HepG2 (cell line): ENCODE measurements around the gene PRMT7. TPM values are rescaled to one million over a fixed set of nuclear protein-coding genes. Genes with fewer than 3 reads are reported as not detected.

Source experiments
- ATAC-seq: fragments of 200-7000 bp; cut with Tn5 transposase; 3 replicates; pipeline ENCODE4 v1.9.1; 2020; ENCODE audit warnings: mild to moderate bottlenecking, moderate library complexity
- BruUV-seq: library from RNA; stranded (reverse); fragments of 400-500 nt; replicated peaks from 2 replicates; lab custom pipeline; 2021; lab: Mats Ljungman, UMichigan
- CTCF ChIA-PET: fragments of 300-600 bp; formaldehyde crosslinking; extraction: SDS; loops from one replicate; lab custom pipeline; 2021; ENCODE audit warnings: low total read pairs, inconsistent platforms, low intra/inter-chr PET ratio; lab: Yijun Ruan, JAX
- POLR2A ChIA-PET: fragments of 350-600 bp; sonication (Branson Sonifier 250); formaldehyde crosslinking; loops from one replicate; lab custom pipeline; 2020; ENCODE audit warnings: antibody characterized with exemption, inconsistent platforms; lab: Yijun Ruan, JAX
- DNase-seq: peaks from one replicate; pipeline ENCODE4 v3.0.0-alpha.2; 2015; ENCODE audit warnings: low spot score
- FAIRE-seq: peaks from 3 replicates; lab custom pipeline; 2011; peaks lifted over from hg19 to GRCh38; lab: Jason Lieb, UNC
- H2AFZ ChIP-seq: one replicate; pipeline ENCODE4 v1.6.1; 2011; ENCODE audit warnings: low read length, inconsistent platforms
- H3K27ac ChIP-seq: fragments of 300-600 bp; 3 replicates; pipeline ENCODE4 v1.8.0; 2011; ENCODE audit warnings: mixed run types, mild to moderate bottlenecking, mixed read lengths, low read length, inconsistent platforms; ENCODE audit not compliant: insufficient read depth; ENCODE audit errors: extremely low read length
- H3K27me3 ChIP-seq, 2 experiments: fragments of 200-600 bp in 1 of 2; 2 replicates in 1 of 2; 3 replicates in 1 of 2; pipeline versions ENCODE4 v1.6.0 to v1.8.0; 2011; ENCODE audit warnings: low read length in 2 of 2, mild to moderate bottlenecking in 2 of 2, moderate library complexity in 2 of 2, inconsistent platforms in 1 of 2; ENCODE audit not compliant: insufficient read depth in 2 of 2, control insufficient read depth in 1 of 2
- H3K36me3 ChIP-seq, 2 experiments: fragments of 200-600 bp in 1 of 2; replicated peaks in 1 of 2; 2 replicates in 1 of 2; 3 replicates in 1 of 2; pipeline versions ENCODE4 v1.5.1 to v1.8.0; 2011; ENCODE audit warnings: low read length in 2 of 2, inconsistent platforms in 1 of 2; ENCODE audit not compliant: insufficient read depth in 2 of 2, control insufficient read depth in 1 of 2
- H3K4me1 ChIP-seq: 2 replicates; pipeline ENCODE4 v1.5.1; 2012; ENCODE audit warnings: low read length, inconsistent platforms; ENCODE audit not compliant: insufficient read depth
- H3K4me2 ChIP-seq: 2 replicates; pipeline ENCODE4 v1.6.0; 2011; ENCODE audit warnings: low read depth, low read length, inconsistent platforms
- H3K4me3 ChIP-seq, 3 experiments: fragments of 200-600 bp in 1 of 3; sonication (generic), shearing (Covaris generic) in 1 of 3; replicated peaks in 1 of 3; 2 replicates each; pipeline ENCODE4 v1.5.1; 2011 to 2016; ENCODE audit warnings: low read length in 3 of 3, inconsistent platforms in 2 of 3, low read depth in 2 of 3, mild to moderate bottlenecking in 2 of 3, control low read depth in 1 of 3, mixed read lengths in 1 of 3; ENCODE audit not compliant: insufficient read depth in 1 of 3
- H3K79me2 ChIP-seq: one replicate; pipeline ENCODE4 v1.6.1; 2011; ENCODE audit warnings: low read length, inconsistent platforms; ENCODE audit not compliant: insufficient read depth
- H3K9ac ChIP-seq: 2 replicates; pipeline ENCODE4 v1.6.0; 2011; ENCODE audit warnings: mild to moderate bottlenecking, low read depth, low read length, inconsistent platforms; ENCODE audit not compliant: insufficient read depth
- H3K9me3 ChIP-seq: 2 replicates; pipeline ENCODE4 v1.5.1; 2012; ENCODE audit warnings: mild to moderate bottlenecking, low read length
- H4K20me1 ChIP-seq: 2 replicates; pipeline ENCODE4 v1.6.0; 2011; ENCODE audit warnings: inconsistent platforms, mild to moderate bottlenecking, low read length, moderate library complexity; ENCODE audit not compliant: insufficient read depth
- AGO1 ChIP-seq: fragments of 200-400 bp; formaldehyde crosslinking; IDR thresholded peaks from 2 replicates; pipeline ENCODE4 v1.6.1; 2017; ENCODE audit warnings: mild to moderate bottlenecking, low read depth, low read length, moderate library complexity; ENCODE audit not compliant: poor library complexity, severe bottlenecking
- HOXD1 ChIP-seq: sonication (generic); formaldehyde crosslinking; IDR thresholded peaks from 2 replicates; pipeline ENCODE4 v1.5.0; 2020; ENCODE audit warnings: missing genetic modification reagents
- KDM5A ChIP-seq: fragments of 200-600 bp; sonication (generic); IDR thresholded peaks from 2 replicates; pipeline ENCODE4 v1.7.0; 2018; ENCODE audit warnings: antibody characterized with exemption, mild to moderate bottlenecking, low read length, borderline replicate concordance
- NR2C2 ChIP-seq: sonication (generic); formaldehyde crosslinking; IDR thresholded peaks from 2 replicates; pipeline ENCODE4 v1.4.0; 2020; ENCODE audit warnings: missing genetic modification reagents, mild to moderate bottlenecking, moderate library complexity, borderline replicate concordance
- PITX1 ChIP-seq: sonication (generic); formaldehyde crosslinking; IDR thresholded peaks from 2 replicates; pipeline ENCODE4 v1.5.1; 2020; ENCODE audit warnings: mild to moderate bottlenecking, missing genetic modification reagents
- RELA ChIP-seq: sonication (generic); formaldehyde crosslinking; IDR thresholded peaks from 2 replicates; pipeline ENCODE4 v1.4.0; 2020; ENCODE audit warnings: missing genetic modification reagents
- RFXAP ChIP-seq: sonication (generic); formaldehyde crosslinking; IDR thresholded peaks from 2 replicates; pipeline ENCODE4 v1.4.0; 2020; ENCODE audit warnings: missing genetic modification reagents, borderline replicate concordance
- SIN3B ChIP-seq: fragments of 150-350 bp; IDR thresholded peaks from 2 replicates; pipeline ENCODE4 v1.6.1; 2014; ENCODE audit warnings: low read length
- ZFYVE20 ChIP-seq: sonication (generic); formaldehyde crosslinking; IDR thresholded peaks from 2 replicates; pipeline ENCODE4 v1.8.0; 2023; ENCODE audit warnings: low read depth, mild to moderate bottlenecking, moderate library complexity, missing genetic modification reagents, borderline replicate concordance
- ZNF138 ChIP-seq: sonication (generic); formaldehyde crosslinking; IDR thresholded peaks from 2 replicates; pipeline ENCODE4 v1.5.0; 2020; ENCODE audit warnings: mild to moderate bottlenecking, low read depth, missing genetic modification reagents
- ZNF747 ChIP-seq: sonication (generic); formaldehyde crosslinking; IDR thresholded peaks from 2 replicates; pipeline ENCODE4 v1.8.1; 2023; ENCODE audit warnings: missing genetic modification reagents, mild to moderate bottlenecking, borderline replicate concordance
- ZNF749 ChIP-seq: sonication (generic); formaldehyde crosslinking; IDR thresholded peaks from 2 replicates; pipeline ENCODE4 v1.8.0; 2022; ENCODE audit warnings: mild to moderate bottlenecking, missing genetic modification reagents, moderate library complexity, borderline replicate concordance
- ZNF775 ChIP-seq: sonication (generic); formaldehyde crosslinking; IDR thresholded peaks from 2 replicates; pipeline ENCODE4 v1.4.0; 2020; ENCODE audit warnings: missing genetic modification reagents, mild to moderate bottlenecking, moderate library complexity, borderline replicate concordance
- ZNF879 ChIP-seq: sonication (generic); formaldehyde crosslinking; IDR thresholded peaks from 2 replicates; pipeline ENCODE4 v1.8.1; 2023; ENCODE audit warnings: missing genetic modification reagents
- WGBS: methylation state at CpG from one replicate; pipeline ENCODE4 v1.1.6; 2017; ENCODE audit warnings: low lambda C conversion rate; 5-methylcytosine and 5-hydroxymethylcytosine counted together
- in situ Hi-C: cut with HindIII; loops from 2 replicates; pipeline ENCODE4 v1.10.0; 2017; ENCODE audit warnings: low pct_unique_long_range_greater_than_20kb; ENCODE audit not compliant: extremely low pct_ligation_motif_present
- intact Hi-C: fragments of 100-400 bp; cut with micrococcal nuclease; formaldehyde crosslinking; loops from one replicate; pipeline ENCODE4 v1.10.0; 2022; ENCODE audit not compliant: unreplicated experiment
- polyA plus RNA-seq, 8 experiments: library from polyadenylated mRNA; depleted of rRNA in 3 of 8; stranded (reverse) in 7 of 8; unstranded in 1 of 8; fragments of >200 nt; fragmentation: Illumina TruSeq in 4 of 8; extraction: Trizol in 4 of 8; gene quantifications; 2 replicates each; pipeline versions ENCODE4 v1.2.1 to v1.2.3, GENCODE V29; 2011 to 2016; ENCODE audit warnings: low read depth in 4 of 8, missing spikeins in 1 of 8, mixed read lengths in 1 of 8; ENCODE audit not compliant: insufficient read depth in 1 of 8
- total RNA-seq, 5 experiments: library from RNA; depleted of rRNA; stranded (reverse); fragments of >200 nt; fragmentation: Illumina TruSeq; extraction: Trizol; gene quantifications; 2 replicates each; pipeline ENCODE4 v1.2.3, GENCODE V29; 2016; ENCODE audit warnings: low read depth in 1 of 5
- TF ChIP-seq, protein P1 (sequence below): sonication (generic); formaldehyde crosslinking; IDR thresholded peaks from 2 replicates; pipeline ENCODE4 v1.4.0; 2020; ENCODE audit warnings: missing genetic modification reagents, borderline replicate concordance

PRMT7 gene
- total and polyA plus RNA-seq, 2 of the 13 experiments (the other 11 are each of a cell fraction or from before 2014, with no cell fraction given) = 47.5 to 55.0 TPM

DNA sequence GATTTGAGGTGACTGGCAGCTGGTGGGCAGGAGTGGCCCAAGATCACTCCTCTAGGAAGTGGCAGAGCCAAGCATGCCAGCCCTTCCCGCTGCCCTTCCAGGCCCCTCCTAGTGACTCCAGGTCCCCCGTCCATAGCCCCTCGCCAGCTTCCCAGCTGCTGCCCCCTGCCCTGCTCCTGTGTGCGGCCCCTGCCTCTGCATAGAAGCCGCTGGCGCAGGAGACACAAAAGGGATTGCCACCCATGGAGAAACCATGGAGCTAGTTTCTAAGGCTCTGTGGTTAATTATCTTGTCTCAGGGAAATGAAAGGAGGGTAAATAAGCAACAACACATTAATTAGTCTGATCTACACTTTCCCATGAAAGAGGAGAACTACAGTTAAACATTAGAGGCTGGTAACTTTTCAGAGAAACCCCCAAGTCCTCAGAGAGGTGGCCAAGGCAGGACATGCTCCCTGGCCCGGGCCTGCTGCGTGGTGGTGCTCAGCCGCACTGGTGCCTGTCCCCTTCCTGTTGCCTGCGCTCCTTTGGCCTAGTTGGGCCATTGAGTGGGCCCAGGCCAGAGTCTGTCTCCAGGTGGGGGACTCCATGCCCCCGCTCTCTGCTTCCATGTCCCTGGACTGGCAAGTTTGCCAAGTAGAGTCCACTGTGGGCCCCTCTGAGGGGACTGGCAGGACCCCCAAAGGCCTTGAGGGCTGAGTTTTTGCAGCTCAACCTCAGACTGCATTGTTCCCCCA is 65.2 kb downstream of the PRMT7 start:
- CTCF ChIA-PET = no interaction called here
- in situ Hi-C loops = no loop called here
- FAIRE-seq = no peak
- no peak for TF ChIP-seq PITX1 (CRISPR knock-in tag)
- no peak for TF ChIP-seq ZNF138 (CRISPR knock-in tag)
- TF ChIP-seq, protein P1, sequence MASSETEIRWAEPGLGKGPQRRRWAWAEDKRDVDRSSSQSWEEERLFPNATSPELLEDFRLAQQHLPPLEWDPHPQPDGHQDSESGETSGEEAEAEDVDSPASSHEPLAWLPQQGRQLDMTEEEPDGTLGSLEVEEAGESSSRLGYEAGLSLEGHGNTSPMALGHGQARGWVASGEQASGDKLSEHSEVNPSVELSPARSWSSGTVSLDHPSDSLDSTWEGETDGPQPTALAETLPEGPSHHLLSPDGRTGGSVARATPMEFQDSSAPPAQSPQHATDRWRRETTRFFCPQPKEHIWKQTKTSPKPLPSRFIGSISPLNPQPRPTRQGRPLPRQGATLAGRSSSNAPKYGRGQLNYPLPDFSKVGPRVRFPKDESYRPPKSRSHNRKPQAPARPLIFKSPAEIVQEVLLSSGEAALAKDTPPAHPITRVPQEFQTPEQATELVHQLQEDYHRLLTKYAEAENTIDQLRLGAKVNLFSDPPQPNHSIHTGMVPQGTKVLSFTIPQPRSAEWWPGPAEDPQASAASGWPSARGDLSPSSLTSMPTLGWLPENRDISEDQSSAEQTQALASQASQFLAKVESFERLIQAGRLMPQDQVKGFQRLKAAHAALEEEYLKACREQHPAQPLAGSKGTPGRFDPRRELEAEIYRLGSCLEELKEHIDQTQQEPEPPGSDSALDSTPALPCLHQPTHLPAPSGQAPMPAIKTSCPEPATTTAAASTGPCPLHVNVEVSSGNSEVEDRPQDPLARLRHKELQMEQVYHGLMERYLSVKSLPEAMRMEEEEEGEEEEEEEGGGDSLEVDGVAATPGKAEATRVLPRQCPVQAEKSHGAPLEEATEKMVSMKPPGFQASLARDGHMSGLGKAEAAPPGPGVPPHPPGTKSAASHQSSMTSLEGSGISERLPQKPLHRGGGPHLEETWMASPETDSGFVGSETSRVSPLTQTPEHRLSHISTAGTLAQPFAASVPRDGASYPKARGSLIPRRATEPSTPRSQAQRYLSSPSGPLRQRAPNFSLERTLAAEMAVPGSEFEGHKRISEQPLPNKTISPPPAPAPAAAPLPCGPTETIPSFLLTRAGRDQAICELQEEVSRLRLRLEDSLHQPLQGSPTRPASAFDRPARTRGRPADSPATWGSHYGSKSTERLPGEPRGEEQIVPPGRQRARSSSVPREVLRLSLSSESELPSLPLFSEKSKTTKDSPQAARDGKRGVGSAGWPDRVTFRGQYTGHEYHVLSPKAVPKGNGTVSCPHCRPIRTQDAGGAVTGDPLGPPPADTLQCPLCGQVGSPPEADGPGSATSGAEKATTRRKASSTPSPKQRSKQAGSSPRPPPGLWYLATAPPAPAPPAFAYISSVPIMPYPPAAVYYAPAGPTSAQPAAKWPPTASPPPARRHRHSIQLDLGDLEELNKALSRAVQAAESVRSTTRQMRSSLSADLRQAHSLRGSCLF = no peak
- TF ChIP-seq ZNF775 (CRISPR knock-in tag) = no peak
- TF ChIP-seq HOXD1 (CRISPR knock-in tag) = no peak
- TF ChIP-seq ZNF749 (CRISPR knock-in tag) = no peak
- TF ChIP-seq ZNF747 (CRISPR knock-in tag) = no peak
- no peak for TF ChIP-seq NR2C2 (CRISPR knock-in tag)
- TF ChIP-seq AGO1 = no peak
- no peak for TF ChIP-seq RFXAP (CRISPR knock-in tag)
- TF ChIP-seq ZFYVE20 (CRISPR knock-in tag) = no peak
- TF ChIP-seq ZNF879 (CRISPR knock-in tag) = no peak
- TF ChIP-seq SIN3B = no peak
- TF ChIP-seq KDM5A = no peak
- no peak for TF ChIP-seq RELA (CRISPR knock-in tag)

More for the DNA sequence above, 65.2 kb downstream of the PRMT7 start:
- no TSS peak for BruUV-seq
- Histone ChIP-seq H3K36me3 (no peaks in the 10 kb centered on the region), H3K79me2 (no peaks in the 10 kb centered on the region), H3K4me1 (no peaks in the 10 kb centered on the region), H3K27me3 (peaks cover 8 to 71% of the 10 kb centered on the region in 2 experiments; a peak in 4 of 5 replicates), H3K4me3 (no peak overlapping the region), H3K9me3 (no peaks in the 10 kb centered on the region), H3K27ac (no peak overlapping the region), H2AFZ (no peak overlapping the region), H4K20me1 (no peaks in the 10 kb centered on the region), H3K9ac (no peak overlapping the region), H3K4me2 (no peak overlapping the region)
- WGBS = 42% methylated on average over 8 of the region's 11 CpGs
- DNase-seq (no peak), ATAC-seq (no peak)
- POLR2A ChIA-PET = no interaction called here
- intact Hi-C loops = no loop called here
